ENCODE data around the gene IFT80.

GRCh38 chr3:160402221-160403027, 3.4 kb upstream of the IFT80 start:
- TF ChIP-seq POLR2A (IDR thresholded peaks at IDR 0.05): no peak
- TF ChIP-seq CTCF (IDR thresholded peaks at IDR 0.05): no peak
